RWPE1 (cell line): ENCODE measurements around the gene DNASE1L3.
A peak's percentile ranks its signal among the peaks of the same experiment; 100 is the strongest.

Experiments used
- CTCF ChIA-PET: fragments of 350-600 bp; sonication (Branson Sonifier 250); formaldehyde crosslinking; extraction: SDS; loops from one replicate; lab custom pipeline; 2021; lab: Yijun Ruan, JAX
- POLR2A ChIA-PET: fragments of 400-600 bp; formaldehyde crosslinking; extraction: SDS; loops from one replicate; lab custom pipeline; 2020; ENCODE audit warnings: antibody characterized with exemption; ENCODE audit not compliant: low non-redundant PET; lab: Yijun Ruan, JAX
- DNase-seq: peaks from one replicate; pipeline ENCODE4 v3.0.0; 2012; ENCODE audit warnings: low spot score
- H3K27ac ChIP-seq: fragments of 450-650 bp; 2 replicates; pipeline ENCODE4 v1.5.1; 2017
- CTCF ChIP-seq: fragments of 450-650 bp; conservative IDR thresholded peaks from 2 replicates; pipeline ENCODE4 v1.5.1; 2017; ENCODE audit warnings: low read depth, mild to moderate bottlenecking

The DNASE1L3 gene

GRCh38 chr3:58160399-58160798 lies 50.4 kb downstream of the DNASE1L3 start:
- no peak for TF ChIP-seq CTCF
- POLR2A ChIA-PET = no interaction called here
- DNase-seq = no peak
- CTCF ChIA-PET = no interaction called here
- peak overlapping the region; percentile 76 for H3K27ac ChIP-seq

- H3K27ac ChIP-seq = no peak overlapping the region
- ChIA-PET POLR2A (no interaction called here), CTCF (no interaction called here)
- TF ChIP-seq CTCF = no peak
- no peak for DNase-seq
Observed at GRCh38 chr3:58158442-58159153, 52.2 kb downstream of the DNASE1L3 start.

GRCh38 chr3:58157700-58158099 lies 53.1 kb downstream of the DNASE1L3 start:
- ChIA-PET POLR2A (no interaction called here), CTCF (interaction anchor here (0.7 kb wide), 1 partner anchor 22 kb away, joined by 5 read pairs; no protein-coding TSS in a partner anchor)
- no peak for DNase-seq
- TF ChIP-seq CTCF = no peak
- H3K27ac ChIP-seq = no peak overlapping the region

- DNase-seq = no peak
- ChIA-PET CTCF (no interaction called here), POLR2A (no interaction called here)
- TF ChIP-seq CTCF = no peak
- 0 out of 2 replicates have a peak overlapping the region, but pooled peaks have one; percentile 8 for H3K27ac ChIP-seq
Observed at GRCh38 chr3:58155838-58156237, 54.9 kb downstream of the DNASE1L3 start.

GRCh38 chr3:58154626-58155449 lies 55.9 kb downstream of the DNASE1L3 start:
- TF ChIP-seq CTCF = no peak
- 0 out of 2 replicates have a peak overlapping the region, but pooled peaks have one; percentile 4 for H3K27ac ChIP-seq
- POLR2A ChIA-PET = no interaction called here
- CTCF ChIA-PET = no interaction called here
- DNase-seq = no peak

GRCh38 chr3:58153371-58153770 lies 57.4 kb downstream of the DNASE1L3 start:
- POLR2A ChIA-PET = no interaction called here
- DNase-seq = no peak
- CTCF ChIA-PET = interaction anchor here (0.6 kb wide), 1 partner anchor 100 kb away, joined by 4 read pairs; no protein-coding TSS in a partner anchor
- H3K27ac ChIP-seq = peak overlapping the region; percentile 10; the same call in 1 of the 2 replicates
- TF ChIP-seq CTCF = no peak
